ENCODE results near the gene CENPT. TPM values are rescaled to one million over a fixed set of nuclear protein-coding genes. Genes with fewer than 3 reads are reported as not detected.
A peak's percentile ranks its signal among the peaks of the same experiment; 100 is the strongest.

Gene CENPT
- 97.8 TPM for polyA plus RNA-seq (2012; ENCODE audit: insufficient read depth, insufficient read length, low read depth)

GRCh38 chr16:67847064-67847861 lies at the start of gene CENPT:
Gene CENPT (minus strand): TSS chr16:67847693. CDS start chr16:67833859, 13,834 bp downstream.
- Histone ChIP-seq H3K9me3 (no peaks in the 10 kb centered on the region), H3K4me3 (ENCODE audit: low read depth, low read length) (peak within 1 kb of the TSS; percentile 96), H3K36me3 (peaks cover 5% of the 10 kb centered on the region; the same call in 1 of the 2 replicates), H3K4me1 (no peaks in the 10 kb centered on the region), H3K27me3 (no peaks in the 10 kb centered on the region)
- peak; percentile 24 for DNase-seq
- no peak for TF ChIP-seq CTCF (IDR thresholded peaks at IDR 0.05; ENCODE audit: low read depth, low read length)

DNA sequence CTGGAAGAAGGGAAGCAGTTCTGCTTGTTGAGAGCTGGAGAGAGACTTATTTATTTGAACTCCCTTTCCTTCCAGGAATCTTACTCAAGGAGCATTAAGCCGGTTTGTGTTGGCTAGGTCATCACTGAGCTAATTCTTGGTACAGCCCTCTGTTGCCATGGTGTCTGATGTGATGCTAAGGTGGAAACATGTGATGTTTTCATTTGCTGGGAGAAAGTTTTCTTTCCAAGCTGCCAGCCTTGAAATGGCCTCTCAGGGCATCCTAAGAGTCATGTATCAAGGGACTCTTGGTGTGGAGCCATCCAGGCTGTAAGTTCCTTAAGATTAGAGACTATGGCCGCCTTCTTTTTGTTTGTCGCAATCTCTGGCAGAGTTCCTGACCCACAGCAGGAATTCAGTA lies 49.7 kb upstream of the CENPT start:
- Histone ChIP-seq H3K36me3 (no peaks in the 10 kb centered on the region; the same call in 1 of the 2 replicates), H3K27me3 (no peaks in the 10 kb centered on the region), H3K9me3 (no peaks in the 10 kb centered on the region), H3K4me3 (ENCODE audit: low read depth, low read length) (no peak overlapping the region), H3K4me1 (no peaks in the 10 kb centered on the region)
- TF ChIP-seq CTCF (IDR thresholded peaks at IDR 0.05; ENCODE audit: low read depth, low read length): no peak
- DNase-seq: no peak

DNA sequence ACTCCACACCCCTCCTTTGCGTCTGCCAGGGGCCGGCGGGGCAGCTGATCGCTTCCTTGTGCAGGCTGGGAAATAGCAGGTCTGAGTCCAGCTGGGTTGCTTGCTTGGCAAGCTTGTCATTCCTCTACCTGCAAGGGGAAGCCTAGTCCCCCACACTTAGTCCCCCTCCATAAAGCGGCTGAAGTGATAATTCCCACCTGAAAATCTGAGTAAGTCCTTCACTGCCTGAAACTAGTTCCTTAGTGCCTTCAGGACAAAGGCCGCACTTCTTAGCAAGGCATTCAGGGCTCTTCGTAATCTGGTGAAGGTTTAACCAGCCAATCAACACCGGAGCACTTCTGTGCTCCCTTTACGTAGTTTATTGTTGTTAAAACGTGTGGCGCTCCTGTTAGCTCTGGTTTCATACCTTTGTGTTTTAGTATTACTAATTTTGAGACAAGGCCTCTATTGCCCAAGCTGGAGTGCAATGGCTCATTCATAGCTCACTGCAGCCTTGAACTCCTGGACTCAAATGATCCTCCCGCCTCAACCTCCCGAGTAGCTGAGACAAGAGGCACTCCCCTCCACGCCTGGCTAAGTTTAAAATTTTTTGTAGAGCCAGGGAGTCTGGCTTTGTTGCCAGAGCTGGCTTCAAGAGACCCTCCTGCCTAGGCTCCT lies 46.4 kb upstream of the CENPT start:
- no peaks in the 10 kb centered on the region for H3K4me1 ChIP-seq
- no peak for DNase-seq
- H3K27me3 ChIP-seq: no peaks in the 10 kb centered on the region
- H3K36me3 ChIP-seq: no peaks in the 10 kb centered on the region; the same call in 1 of the 2 replicates
- H3K4me3 ChIP-seq (ENCODE audit: low read depth, low read length): peak overlapping the region; percentile 83
- TF ChIP-seq CTCF (IDR thresholded peaks at IDR 0.05; ENCODE audit: low read depth, low read length): no peak
- no peaks in the 10 kb centered on the region for H3K9me3 ChIP-seq

GRCh38 chr16:67892899-67893742 lies 45.6 kb upstream of the CENPT start, which contains the start of gene PSKH1:
Gene PSKH1 (plus strand): TSS chr16:67893254. CDS start chr16:67908750, 15,496 bp downstream.
- TF ChIP-seq CTCF (IDR thresholded peaks at IDR 0.05; ENCODE audit: low read depth, low read length): no peak
- H3K27me3 ChIP-seq: no peaks in the 10 kb centered on the region
- DNase-seq: peak; percentile 97

DNA sequence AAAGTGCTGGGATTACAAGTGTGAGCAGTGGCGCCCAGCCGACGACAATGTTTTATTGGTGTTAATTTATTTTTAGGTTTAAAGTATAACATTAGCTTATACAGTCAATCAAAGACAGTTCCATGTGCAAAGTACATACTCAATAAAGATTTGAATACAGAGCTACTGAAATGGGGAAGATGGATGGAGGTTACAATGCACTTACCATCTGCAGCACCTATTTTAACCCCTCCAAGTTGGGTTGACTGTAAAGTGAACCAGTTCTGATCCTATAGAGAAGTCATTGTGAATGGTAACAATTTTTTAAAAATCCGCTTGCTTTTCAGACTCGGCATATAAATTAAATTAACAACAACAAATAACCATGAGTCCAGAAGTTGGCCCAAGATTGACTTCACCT lies 44.9 kb upstream of the CENPT start:
- H3K36me3 ChIP-seq: no peaks in the 10 kb centered on the region; the same call in 1 of the 2 replicates
- H3K4me1 ChIP-seq: no peaks in the 10 kb centered on the region
- DNase-seq: no peak
- H3K27me3 ChIP-seq: no peaks in the 10 kb centered on the region
- TF ChIP-seq CTCF (IDR thresholded peaks at IDR 0.05; ENCODE audit: low read depth, low read length): no peak
- no peaks in the 10 kb centered on the region for H3K9me3 ChIP-seq
- H3K4me3 ChIP-seq (ENCODE audit: low read depth, low read length): peak overlapping the region; percentile 61

More at GRCh38 chr16:67892899-67893742, 45.6 kb upstream of the CENPT start, which contains the start of gene PSKH1:
- H3K9me3 ChIP-seq: no peaks in the 10 kb centered on the region
- H3K4me1 ChIP-seq: no peaks in the 10 kb centered on the region
- no peaks in the 10 kb centered on the region; the same call in 1 of the 2 replicates for H3K36me3 ChIP-seq
- H3K4me3 ChIP-seq (ENCODE audit: low read depth, low read length): peak within 1 kb of the TSS; percentile 83

All from BE2C (cell line).